HTR-8/SVneo (cell line): ENCODE data around the gene CPHXL2.
A peak's percentile ranks its signal among the peaks of the same experiment; 100 is the strongest.

Experiments
- DNase-seq: peaks from one replicate; pipeline ENCODE4 v3.0.0; 2011; ENCODE audit warnings: low spot score, mixed read lengths; ENCODE audit not compliant: insufficient read length
- FAIRE-seq: peaks from 2 replicates; lab custom pipeline; 2011; peaks lifted over from hg19 to GRCh38; lab: Jason Lieb, UNC

Gene CPHXL2

GRCh38 chr16:75647112-75647491 is 29.7 kb downstream of the CPHXL2 start:
- DNase-seq (no peak), FAIRE-seq (no peak)

GRCh38 chr16:75644240-75645012 is 32.4 kb downstream of the CPHXL2 start:
- DNase-seq (no peak), FAIRE-seq (peak; percentile 38)

- no peak for DNase-seq
- FAIRE-seq = no peak
These were observed 36.2 kb downstream of the CPHXL2 start for GRCh38 chr16:75640598-75640997.

GRCh38 chr16:75635036-75635435 is 41.8 kb downstream of the CPHXL2 start:
- FAIRE-seq (no peak), DNase-seq (no peak)

GRCh38 chr16:75632857-75633256 is 44.0 kb downstream of the CPHXL2 start:
- no peak for FAIRE-seq

GRCh38 chr16:75630052-75630451 is 46.8 kb downstream of the CPHXL2 start:
- DNase-seq = no peak

More at GRCh38 chr16:75632857-75633256, 44.0 kb downstream of the CPHXL2 start:
- DNase-seq = no peak

GRCh38 chr16:75629132-75629531 is 47.7 kb downstream of the CPHXL2 start:
- DNase-seq = no peak
- no peak for FAIRE-seq

More at GRCh38 chr16:75630052-75630451, 46.8 kb downstream of the CPHXL2 start:
- no peak for FAIRE-seq

GRCh38 chr16:75628351-75628750 is 48.5 kb downstream of the CPHXL2 start:
- FAIRE-seq = no peak
- no peak for DNase-seq

GRCh38 chr16:75627851-75628250 is 49.0 kb downstream of the CPHXL2 start:
- FAIRE-seq (no peak), DNase-seq (no peak)

- no peak for DNase-seq
- no peak for FAIRE-seq
These were observed 50.0 kb downstream of the CPHXL2 start for GRCh38 chr16:75626806-75627205.

- DNase-seq = peak; percentile 66
- no peak for FAIRE-seq
These were observed 51.9 kb downstream of the CPHXL2 start for GRCh38 chr16:75624921-75625334.

GRCh38 chr16:75622761-75623605 is 53.8 kb downstream of the CPHXL2 start, which contains the start of gene ADAT1:
ADAT1 (minus strand) TSS chr16:75623281; CDS start chr16:75620799, 2,482 bp downstream.
- peak; percentile 97 for DNase-seq
- peak; percentile 66 for FAIRE-seq

GRCh38 chr16:75621170-75621477 is 55.7 kb downstream of the CPHXL2 start:
- DNase-seq (peak; percentile 24), FAIRE-seq (no peak)

- DNase-seq (no peak), FAIRE-seq (no peak)
These were observed 56.3 kb downstream of the CPHXL2 start for GRCh38 chr16:75620326-75621169.

- FAIRE-seq = no peak
These were observed 58.0 kb downstream of the CPHXL2 start for GRCh38 chr16:75618780-75619179.

GRCh38 chr16:75617121-75617520 is 59.7 kb downstream of the CPHXL2 start:
- DNase-seq = no peak

More at GRCh38 chr16:75618780-75619179, 58.0 kb downstream of the CPHXL2 start:
- no peak for DNase-seq

GRCh38 chr16:75616521-75617010 is 60.2 kb downstream of the CPHXL2 start:
- FAIRE-seq = no peak
- DNase-seq = no peak

More at GRCh38 chr16:75617121-75617520, 59.7 kb downstream of the CPHXL2 start:
- FAIRE-seq = no peak

GRCh38 chr16:75615619-75616018 is 61.2 kb downstream of the CPHXL2 start:
- DNase-seq (no peak), FAIRE-seq (no peak)

GRCh38 chr16:75614066-75614897 is 62.5 kb downstream of the CPHXL2 start:
- FAIRE-seq (no peak), DNase-seq (no peak)
